Stimulated activated CD4-positive, alpha-beta T cell treated with anti-CD3 and anti-CD28 coated beads, Interleukin-2, amount 100 ng/mL, for 4 hours (primary cell): ENCODE results near the gene FKBP5.
"Not testable (repeated sequence)": the region's sequence is repeated elsewhere in the genome, so short reads cannot be mapped to it uniquely, and the experiment has no call there.

Experiments
- DNase-seq: peaks from one replicate; pipeline ENCODE4 v3.0.0-alpha.2; 2020; ENCODE audit warnings: low read depth

FKBP5 gene

GRCh38 chr6:35609588-35609987 is 79.1 kb downstream of the FKBP5 start:
- DNase-seq = no peak

GRCh38 chr6:35607517-35608233 is 81.0 kb downstream of the FKBP5 start:
- DNase-seq = no peak

GRCh38 chr6:35605600-35605999 is 83.1 kb downstream of the FKBP5 start:
- no peak for DNase-seq

- no peak for DNase-seq
Measured at GRCh38 chr6:35603326-35604202, 85.2 kb downstream of the FKBP5 start.

GRCh38 chr6:35602133-35602946 is 86.4 kb downstream of the FKBP5 start:
- DNase-seq = no peak

GRCh38 chr6:35601331-35602132 is 87.2 kb downstream of the FKBP5 start:
- peak; percentile 46 for DNase-seq

- no peak for DNase-seq
Measured at GRCh38 chr6:35600659-35601125, 88.0 kb downstream of the FKBP5 start.

GRCh38 chr6:35599761-35600658 is 88.7 kb downstream of the FKBP5 start:
- DNase-seq = no peak

- not testable (repeated sequence) for DNase-seq
Measured at GRCh38 chr6:35598621-35599020, 90.1 kb downstream of the FKBP5 start.

GRCh38 chr6:35596448-35597442 is 92.0 kb downstream of the FKBP5 start:
- DNase-seq = no peak

- DNase-seq = no peak
Measured at GRCh38 chr6:35594503-35595186, 94.1 kb downstream of the FKBP5 start.

GRCh38 chr6:35592178-35592577 is 96.5 kb downstream of the FKBP5 start:
- DNase-seq = no peak

- no peak for DNase-seq
Measured at GRCh38 chr6:35590622-35591066, 98.1 kb downstream of the FKBP5 start.

GRCh38 chr6:35589904-35590303 is 98.8 kb downstream of the FKBP5 start:
- DNase-seq = no peak

GRCh38 chr6:35589201-35589739 is 99.4 kb downstream of the FKBP5 start:
- DNase-seq = no peak

- DNase-seq = no peak
Measured at GRCh38 chr6:35587167-35587566, 101.5 kb downstream of the FKBP5 start.

- DNase-seq = no peak
Measured at GRCh38 chr6:35586542-35586941, 102.2 kb downstream of the FKBP5 start.

GRCh38 chr6:35585658-35586057 is 103.1 kb downstream of the FKBP5 start:
- no peak for DNase-seq
